OCI-LY1 (cell line): ENCODE results near the gene LRMDA.

Source experiments
- H2AFZ ChIP-seq: fragments of 200-600 bp; sonication (generic), shearing (Covaris generic); 2 replicates; pipeline ENCODE4 v1.6.0; 2014; ENCODE audit warnings: antibody characterized with exemption, mild to moderate bottlenecking, low read length
- H3F3A ChIP-seq: fragments of 200-600 bp; sonication (generic), shearing (Covaris generic); 2 replicates; pipeline ENCODE4 v1.6.0; 2014; ENCODE audit warnings: mild to moderate bottlenecking, antibody characterized with exemption, low read length, moderate library complexity; ENCODE audit not compliant: insufficient read depth
- H3K27ac ChIP-seq: fragments of 200-600 bp; sonication (generic); 2 replicates; pipeline ENCODE4 v1.5.1; 2014; ENCODE audit warnings: low read length, mixed run types, mild to moderate bottlenecking, low read depth; ENCODE audit not compliant: poor library complexity, severe bottlenecking
- H3K27me3 ChIP-seq: fragments of 200-600 bp; sonication (generic); 2 replicates; pipeline ENCODE4 v1.6.0; 2014; ENCODE audit warnings: antibody characterized with exemption, mild to moderate bottlenecking, low read length, moderate library complexity; ENCODE audit not compliant: insufficient read depth
- H3K36me3 ChIP-seq: fragments of 200-600 bp; sonication (generic); 2 replicates; pipeline ENCODE4 v1.6.1; 2014; ENCODE audit warnings: mild to moderate bottlenecking, antibody characterized with exemption, low read length, moderate library complexity, mixed read lengths; ENCODE audit not compliant: insufficient read depth
- H3K4me1 ChIP-seq: fragments of 200-600 bp; sonication (generic); 2 replicates; pipeline ENCODE4 v1.5.1; 2014; ENCODE audit warnings: mild to moderate bottlenecking, low read length, moderate library complexity; ENCODE audit not compliant: insufficient read depth, severe bottlenecking
- H3K4me2 ChIP-seq: fragments of 200-600 bp; sonication (generic), shearing (Covaris generic); 2 replicates; pipeline ENCODE4 v1.6.1; 2014; ENCODE audit warnings: low read length
- H3K4me3 ChIP-seq: fragments of 200-600 bp; sonication (generic); 2 replicates; pipeline ENCODE4 v1.5.1; 2014; ENCODE audit warnings: low read length, low read depth, mild to moderate bottlenecking, mixed read lengths; ENCODE audit not compliant: poor library complexity, severe bottlenecking
- H3K79me2 ChIP-seq: fragments of 200-600 bp; shearing (Covaris generic); 2 replicates; pipeline ENCODE4 v1.6.1; 2016; ENCODE audit warnings: mixed run types, low read length, mixed read lengths; ENCODE audit not compliant: insufficient read depth
- H3K9ac ChIP-seq: fragments of 200-600 bp; sonication (generic), shearing (Covaris generic); 2 replicates; pipeline ENCODE4 v1.6.1; 2014; ENCODE audit warnings: mild to moderate bottlenecking, low read length, mixed read lengths
- H3K9me2 ChIP-seq: fragments of 200-600 bp; sonication (generic), shearing (Covaris generic); 2 replicates; pipeline ENCODE4 v1.6.1; 2014; ENCODE audit warnings: low read depth, mild to moderate bottlenecking, low read length, mixed read lengths
- H3K9me3 ChIP-seq: fragments of 200-600 bp; shearing (Covaris generic); 2 replicates; pipeline ENCODE4 v1.6.1; 2014; ENCODE audit warnings: low read length, mixed read lengths
- H4K20me1 ChIP-seq: fragments of 200-600 bp; sonication (generic), shearing (Covaris generic); 2 replicates; pipeline ENCODE4 v1.6.0; 2016; ENCODE audit warnings: mild to moderate bottlenecking, low read length; ENCODE audit not compliant: insufficient read depth
- EZH2 ChIP-seq: fragments of 200-600 bp; sonication (generic), shearing (Covaris generic); IDR thresholded peaks from 2 replicates; pipeline ENCODE4 v1.8.0; 2017; ENCODE audit warnings: borderline replicate concordance, mixed run types, mild to moderate bottlenecking, antibody characterized with exemption, low read length, moderate library complexity, mixed read lengths
- TF ChIP-seq, protein P1 (sequence below): fragments of 200-600 bp; sonication (generic), shearing (Covaris generic); IDR thresholded peaks from 2 replicates; pipeline ENCODE4 v1.5.1; 2017; ENCODE audit warnings: mild to moderate bottlenecking, antibody characterized with exemption, low read length, moderate library complexity, mixed read lengths

LRMDA gene

DNA sequence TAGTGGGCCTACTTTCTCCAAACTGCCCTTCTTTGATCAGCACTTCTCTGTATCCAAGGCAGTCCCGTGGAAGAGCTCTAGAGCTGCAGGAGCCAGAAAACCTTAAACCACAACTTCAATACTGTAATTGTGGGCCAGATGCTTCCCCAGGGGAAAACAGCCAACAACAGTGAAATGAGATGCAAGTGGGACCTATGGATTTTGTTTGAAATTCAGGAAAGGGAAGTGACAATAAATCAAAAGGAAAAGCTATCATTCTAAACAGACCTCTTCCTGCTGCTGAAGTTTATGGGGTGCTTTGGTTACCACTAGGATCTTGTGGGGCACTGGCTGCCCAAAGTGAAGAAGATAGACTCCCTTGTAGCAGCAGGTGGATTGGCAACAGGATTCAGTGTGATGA is 1031.7 kb downstream of the LRMDA start:
- H3K4me3 ChIP-seq, result no peak overlapping the region
- no peaks in the 10 kb centered on the region for H4K20me1 ChIP-seq
- no peaks in the 10 kb centered on the region for H3F3A ChIP-seq
- H3K27me3 ChIP-seq, result no peaks in the 10 kb centered on the region
- no peaks in the 10 kb centered on the region for H3K9me3 ChIP-seq
- TF ChIP-seq EZH2, result no peak
- TF ChIP-seq, protein P1, sequence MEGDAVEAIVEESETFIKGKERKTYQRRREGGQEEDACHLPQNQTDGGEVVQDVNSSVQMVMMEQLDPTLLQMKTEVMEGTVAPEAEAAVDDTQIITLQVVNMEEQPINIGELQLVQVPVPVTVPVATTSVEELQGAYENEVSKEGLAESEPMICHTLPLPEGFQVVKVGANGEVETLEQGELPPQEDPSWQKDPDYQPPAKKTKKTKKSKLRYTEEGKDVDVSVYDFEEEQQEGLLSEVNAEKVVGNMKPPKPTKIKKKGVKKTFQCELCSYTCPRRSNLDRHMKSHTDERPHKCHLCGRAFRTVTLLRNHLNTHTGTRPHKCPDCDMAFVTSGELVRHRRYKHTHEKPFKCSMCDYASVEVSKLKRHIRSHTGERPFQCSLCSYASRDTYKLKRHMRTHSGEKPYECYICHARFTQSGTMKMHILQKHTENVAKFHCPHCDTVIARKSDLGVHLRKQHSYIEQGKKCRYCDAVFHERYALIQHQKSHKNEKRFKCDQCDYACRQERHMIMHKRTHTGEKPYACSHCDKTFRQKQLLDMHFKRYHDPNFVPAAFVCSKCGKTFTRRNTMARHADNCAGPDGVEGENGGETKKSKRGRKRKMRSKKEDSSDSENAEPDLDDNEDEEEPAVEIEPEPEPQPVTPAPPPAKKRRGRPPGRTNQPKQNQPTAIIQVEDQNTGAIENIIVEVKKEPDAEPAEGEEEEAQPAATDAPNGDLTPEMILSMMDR, result no peak
- no peak overlapping the region for H2AFZ ChIP-seq
- H3K79me2 ChIP-seq, result no peaks in the 10 kb centered on the region
- no peaks in the 10 kb centered on the region for H3K9me2 ChIP-seq
- H3K4me2 ChIP-seq, result no peak overlapping the region
- no peaks in the 10 kb centered on the region for H3K4me1 ChIP-seq
- H3K9ac ChIP-seq, result no peak overlapping the region
- no peaks in the 10 kb centered on the region for H3K36me3 ChIP-seq
- no peak overlapping the region for H3K27ac ChIP-seq

DNA sequence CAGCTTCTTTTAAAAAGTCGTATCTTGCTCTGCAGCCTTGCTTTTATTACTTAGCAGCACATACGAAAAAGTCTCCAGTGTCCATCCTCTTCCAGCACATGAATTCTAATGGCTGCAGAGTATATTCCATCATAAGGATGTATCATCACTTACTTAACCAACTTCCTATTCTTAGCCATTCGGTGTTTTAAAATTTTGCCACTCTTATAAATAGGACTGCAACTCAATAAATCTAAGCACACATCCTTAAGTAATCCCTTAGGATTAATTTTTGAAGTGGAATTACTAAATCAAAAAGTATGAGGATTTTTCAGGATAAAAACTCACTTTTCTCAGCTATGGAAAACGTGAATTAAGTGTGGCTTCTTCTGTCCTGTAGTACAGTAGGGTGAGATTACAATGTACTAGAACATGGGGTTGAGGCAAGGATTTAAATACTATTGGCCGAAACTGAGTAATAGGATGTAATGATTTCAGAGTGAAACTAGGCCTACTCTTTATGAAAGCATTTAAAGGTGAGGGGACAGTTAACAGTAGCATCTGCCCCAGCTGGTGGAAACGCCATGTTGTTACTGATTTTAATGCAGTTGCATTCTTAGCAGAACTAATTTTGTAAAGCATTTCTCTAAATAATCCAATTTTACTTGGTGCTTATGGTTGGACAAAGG is 1035.5 kb downstream of the LRMDA start:
- H3K4me3 ChIP-seq, result no peak overlapping the region
- H4K20me1 ChIP-seq, result no peaks in the 10 kb centered on the region
- no peak for TF ChIP-seq EZH2
- TF ChIP-seq, protein P1, result no peak
- no peak overlapping the region for H3K4me2 ChIP-seq
- no peak overlapping the region for H2AFZ ChIP-seq
- H3F3A ChIP-seq, result no peaks in the 10 kb centered on the region
- H3K9me3 ChIP-seq, result no peaks in the 10 kb centered on the region
- no peak overlapping the region for H3K27ac ChIP-seq
- H3K36me3 ChIP-seq, result no peaks in the 10 kb centered on the region
- H3K9ac ChIP-seq, result no peak overlapping the region
- H3K4me1 ChIP-seq, result no peaks in the 10 kb centered on the region
- no peaks in the 10 kb centered on the region for H3K27me3 ChIP-seq
- no peaks in the 10 kb centered on the region for H3K9me2 ChIP-seq
- H3K79me2 ChIP-seq, result no peaks in the 10 kb centered on the region

GRCh38 chr10:76469675-76470074 is 1038.3 kb downstream of the LRMDA start:
- Histone ChIP-seq H3K9me3 (no peaks in the 10 kb centered on the region), H3K9ac (no peak overlapping the region), H3F3A (no peaks in the 10 kb centered on the region), H3K27me3 (no peaks in the 10 kb centered on the region), H3K4me1 (no peaks in the 10 kb centered on the region), H3K79me2 (no peaks in the 10 kb centered on the region), H3K4me3 (no peak overlapping the region), H4K20me1 (no peaks in the 10 kb centered on the region), H3K9me2 (no peaks in the 10 kb centered on the region), H2AFZ (no peak overlapping the region), H3K36me3 (no peaks in the 10 kb centered on the region), H3K4me2 (no peak overlapping the region), H3K27ac (no peak overlapping the region)
- TF ChIP-seq, protein P1, result no peak
- no peak for TF ChIP-seq EZH2
